Measurements from ENCODE around the gene PCSK5. TPM values are rescaled to one million over a fixed set of nuclear protein-coding genes. Genes with fewer than 3 reads are reported as not detected.

PCSK5 gene
- total and polyA plus RNA-seq, 3 experiments from 2014 or later, result 1.6 to 1.9 (median 1.8) TPM

DNA sequence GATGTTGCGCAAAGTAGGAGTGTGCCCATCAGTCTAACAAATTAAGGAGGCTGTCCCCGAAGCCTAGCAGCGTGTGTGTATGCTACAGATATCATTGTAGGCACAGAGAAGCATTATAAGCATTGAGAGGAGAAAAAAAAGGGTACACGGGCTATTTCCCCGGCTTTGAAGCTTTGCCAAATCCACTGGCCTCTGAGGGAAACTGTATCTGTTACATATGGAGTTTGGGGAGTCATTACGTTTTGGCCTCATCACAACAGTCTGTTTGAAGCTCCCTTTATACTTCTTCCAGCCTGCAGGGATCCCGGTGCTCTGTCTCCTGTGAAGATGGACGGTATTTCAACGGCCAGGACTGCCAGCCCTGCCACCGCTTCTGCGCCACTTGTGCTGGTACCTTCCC lies 297.8 kb downstream of the PCSK5 start:
- CTCF ChIA-PET, result no interaction called here
- Histone ChIP-seq H3K4me3 (ENCODE audit: low read length) (no peak overlapping the region), H3K4me1 (ENCODE audit: insufficient read depth, low read length) (no peaks in the 10 kb centered on the region), H3K27ac (ENCODE audit: low read depth, low read length) (no peak overlapping the region), H3K36me3 (ENCODE audit: insufficient read depth, low read length) (no peaks in the 10 kb centered on the region), H3K9me3 (ENCODE audit: low read length) (no peaks in the 10 kb centered on the region), H3K27me3 (ENCODE audit: insufficient read depth, low read length, poor library complexity, severe bottlenecking) (no peaks in the 10 kb centered on the region)
- POLR2A ChIA-PET, result no interaction called here
- Mint-ChIP-seq H3K9me3 (no peaks in the 10 kb centered on the region), H3K27me3 (no peaks in the 10 kb centered on the region), H3K27ac (no peak overlapping the region), H3K36me3 (peaks cover 7 to 25% (median 10%) of the 10 kb centered on the region in 3 donors), H3K4me3 (no peak overlapping the region), H3K4me1 (no peaks in the 10 kb centered on the region)
- no peak for DNase-seq

DNA sequence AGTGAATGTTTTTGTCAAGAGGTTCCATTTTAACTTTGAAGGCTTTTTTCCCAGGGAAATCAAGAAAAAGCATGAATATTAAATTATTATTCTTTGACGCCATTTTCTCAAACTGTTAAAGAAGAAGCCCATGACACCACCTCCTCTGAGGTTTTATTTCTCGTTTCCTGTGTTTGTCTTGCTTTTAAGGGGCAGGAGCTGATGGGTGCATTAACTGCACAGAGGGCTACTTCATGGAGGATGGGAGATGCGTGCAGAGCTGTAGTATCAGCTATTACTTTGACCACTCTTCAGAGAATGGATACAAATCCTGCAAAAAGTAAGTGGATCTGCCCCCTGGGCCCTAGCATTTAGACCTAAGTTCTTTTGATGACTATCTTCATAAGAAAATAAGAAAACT lies 298.4 kb downstream of the PCSK5 start:
- DNase-seq, result no peak
- H3K27ac Mint-ChIP-seq, result no peak overlapping the region
- Histone ChIP-seq H3K9me3 (ENCODE audit: low read length) (no peaks in the 10 kb centered on the region), H3K4me3 (ENCODE audit: low read length) (no peak overlapping the region), H3K27ac (ENCODE audit: low read depth, low read length) (no peak overlapping the region), H3K36me3 (ENCODE audit: insufficient read depth, low read length) (no peaks in the 10 kb centered on the region), H3K4me1 (ENCODE audit: insufficient read depth, low read length) (no peaks in the 10 kb centered on the region), H3K27me3 (ENCODE audit: insufficient read depth, low read length, poor library complexity, severe bottlenecking) (no peaks in the 10 kb centered on the region)
- no peaks in the 10 kb centered on the region for H3K4me1 Mint-ChIP-seq
- no peaks in the 10 kb centered on the region for H3K27me3 Mint-ChIP-seq
- H3K36me3 Mint-ChIP-seq, result peaks cover 7 to 25% (median 10%) of the 10 kb centered on the region in 3 donors
- H3K9me3 Mint-ChIP-seq, result no peaks in the 10 kb centered on the region
- ChIA-PET CTCF (no interaction called here), POLR2A (no interaction called here)
- H3K4me3 Mint-ChIP-seq, result no peak overlapping the region

DNA sequence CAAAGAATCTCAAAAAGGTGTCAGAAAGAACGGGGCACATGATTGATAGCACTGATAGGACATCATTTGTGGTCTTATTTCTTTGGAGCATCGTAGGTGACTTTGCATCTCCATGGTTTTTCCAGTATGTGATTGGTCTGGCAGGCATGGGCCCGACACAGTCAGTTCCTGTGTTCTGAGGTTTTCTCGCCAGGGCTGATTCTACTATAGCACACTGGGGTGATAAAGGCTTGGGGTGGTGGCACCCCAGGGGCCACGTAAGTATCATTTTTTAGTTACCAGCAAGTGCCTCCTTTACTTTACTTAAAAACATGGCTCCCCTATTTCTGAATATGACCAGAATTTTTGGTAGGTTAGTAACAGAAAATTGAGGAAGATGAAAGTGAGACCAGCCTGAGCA lies 301.0 kb downstream of the PCSK5 start:
- Mint-ChIP-seq H3K27me3 (no peaks in the 10 kb centered on the region), H3K4me1 (no peaks in the 10 kb centered on the region), H3K27ac (no peak overlapping the region), H3K36me3 (peaks cover 7 to 19% (median 8%) of the 10 kb centered on the region in 3 donors), H3K4me3 (no peak overlapping the region), H3K9me3 (peaks cover 0 to 2% (median 0%) of the 10 kb centered on the region in 5 donors)
- H3K4me3 ChIP-seq (ENCODE audit: low read length), result no peak overlapping the region
- CTCF ChIA-PET, result no interaction called here
- no peak overlapping the region for H3K27ac ChIP-seq (ENCODE audit: low read depth, low read length)
- DNase-seq, result no peak
- H3K27me3 ChIP-seq (ENCODE audit: insufficient read depth, low read length, poor library complexity, severe bottlenecking), result no peaks in the 10 kb centered on the region
- H3K9me3 ChIP-seq (ENCODE audit: low read length), result no peaks in the 10 kb centered on the region
- no peaks in the 10 kb centered on the region for H3K4me1 ChIP-seq (ENCODE audit: insufficient read depth, low read length)
- H3K36me3 ChIP-seq (ENCODE audit: insufficient read depth, low read length), result no peaks in the 10 kb centered on the region
- POLR2A ChIA-PET, result interaction anchor here (0.7 kb wide), 1 partner anchor 69 kb away, joined by 9 read pairs; no protein-coding TSS in a partner anchor

DNA sequence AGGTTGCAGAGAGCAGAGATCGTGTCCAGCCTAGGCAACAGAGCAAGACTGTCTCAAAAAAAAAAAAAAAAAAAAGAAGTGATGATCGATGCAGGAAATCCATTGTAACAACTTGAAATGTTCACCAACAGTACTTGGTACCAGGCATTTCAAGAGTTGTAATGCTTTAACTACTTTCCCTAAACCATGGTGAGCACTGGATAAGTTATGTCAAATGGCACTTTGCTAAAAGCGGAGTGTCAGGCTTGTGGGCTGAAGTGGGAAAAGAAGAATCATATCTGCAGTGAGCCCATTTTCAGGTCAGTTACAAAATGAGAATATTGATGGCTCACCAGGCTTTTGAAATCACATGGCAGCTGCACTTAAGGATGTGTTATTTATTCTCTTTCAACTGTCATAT lies 301.5 kb downstream of the PCSK5 start:
- H3K27me3 Mint-ChIP-seq, result no peaks in the 10 kb centered on the region
- no peaks in the 10 kb centered on the region for H3K4me1 ChIP-seq (ENCODE audit: insufficient read depth, low read length)
- no peak overlapping the region for H3K27ac Mint-ChIP-seq
- H3K9me3 Mint-ChIP-seq, result peaks cover 0 to 2% (median 0%) of the 10 kb centered on the region in 5 donors
- no peaks in the 10 kb centered on the region for H3K9me3 ChIP-seq (ENCODE audit: low read length)
- H3K27me3 ChIP-seq (ENCODE audit: insufficient read depth, low read length, poor library complexity, severe bottlenecking), result no peaks in the 10 kb centered on the region
- H3K36me3 Mint-ChIP-seq, result peaks cover 7 to 19% (median 8%) of the 10 kb centered on the region in 3 donors
- no peak overlapping the region for H3K27ac ChIP-seq (ENCODE audit: low read depth, low read length)
- no peaks in the 10 kb centered on the region for H3K4me1 Mint-ChIP-seq
- ChIA-PET CTCF (no interaction called here), POLR2A (interaction anchor here (0.7 kb wide), 1 partner anchor 69 kb away, joined by 9 read pairs; no protein-coding TSS in a partner anchor)
- no peaks in the 10 kb centered on the region for H3K36me3 ChIP-seq (ENCODE audit: insufficient read depth, low read length)
- no peak overlapping the region for H3K4me3 ChIP-seq (ENCODE audit: low read length)
- no peak for DNase-seq
- H3K4me3 Mint-ChIP-seq, result no peak overlapping the region

DNA sequence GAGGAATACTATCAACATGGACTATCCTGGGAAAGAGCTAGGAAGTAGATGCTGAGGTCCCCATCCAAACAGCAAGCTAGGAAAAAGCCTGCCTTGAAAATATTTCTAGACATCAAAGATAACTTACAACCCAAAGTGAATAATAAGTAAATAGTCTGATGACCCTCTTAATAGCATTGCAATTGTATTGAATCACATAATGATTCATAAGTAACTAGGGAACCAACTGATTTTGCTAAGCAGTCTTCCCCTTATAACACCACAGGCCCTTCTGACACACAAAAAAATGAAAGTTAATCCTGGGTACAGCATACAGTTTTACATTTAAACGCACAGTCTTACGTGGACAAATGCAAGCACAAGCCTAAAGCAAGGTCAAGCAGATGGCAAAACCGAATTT lies 304.4 kb downstream of the PCSK5 start:
- no peaks in the 10 kb centered on the region for H3K27me3 ChIP-seq (ENCODE audit: insufficient read depth, low read length, poor library complexity, severe bottlenecking)
- no peak overlapping the region for H3K4me3 Mint-ChIP-seq
- H3K36me3 Mint-ChIP-seq, result peaks cover 0 to 13% (median 5%) of the 10 kb centered on the region in 3 donors
- H3K4me1 ChIP-seq (ENCODE audit: insufficient read depth, low read length), result no peaks in the 10 kb centered on the region
- H3K36me3 ChIP-seq (ENCODE audit: insufficient read depth, low read length), result no peaks in the 10 kb centered on the region
- H3K4me1 Mint-ChIP-seq, result no peaks in the 10 kb centered on the region
- no peak for DNase-seq
- CTCF ChIA-PET, result no interaction called here
- no peak overlapping the region for H3K4me3 ChIP-seq (ENCODE audit: low read length)
- H3K27me3 Mint-ChIP-seq, result no peaks in the 10 kb centered on the region
- H3K27ac ChIP-seq (ENCODE audit: low read depth, low read length), result no peak overlapping the region
- H3K9me3 Mint-ChIP-seq, result peaks cover 0 to 2% (median 0%) of the 10 kb centered on the region in 5 donors
- H3K27ac Mint-ChIP-seq, result no peak overlapping the region
- H3K9me3 ChIP-seq (ENCODE audit: low read length), result no peaks in the 10 kb centered on the region
- POLR2A ChIA-PET, result no interaction called here

DNA sequence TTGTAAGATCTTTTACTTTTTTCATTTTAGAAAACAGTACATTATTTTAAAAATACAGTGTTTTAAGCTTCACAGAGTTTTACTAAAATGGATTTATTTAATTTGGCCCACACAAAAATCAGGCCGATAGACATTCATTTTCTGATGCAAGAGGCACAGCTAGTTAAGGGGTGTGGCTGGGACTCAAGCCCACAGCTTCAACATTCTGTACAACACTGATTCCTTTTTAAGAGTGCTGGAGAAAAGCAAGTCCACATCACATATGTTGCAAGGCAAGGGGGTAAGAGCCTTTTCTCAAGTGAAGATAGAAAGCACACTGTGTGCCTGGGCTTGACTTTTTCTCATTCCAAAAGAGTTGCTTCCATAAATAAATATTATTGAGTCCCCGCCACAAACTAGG lies 307.9 kb downstream of the PCSK5 start:
- Histone ChIP-seq H3K9me3 (ENCODE audit: low read length) (no peaks in the 10 kb centered on the region), H3K36me3 (ENCODE audit: insufficient read depth, low read length) (no peaks in the 10 kb centered on the region), H3K4me1 (ENCODE audit: insufficient read depth, low read length) (no peaks in the 10 kb centered on the region), H3K4me3 (ENCODE audit: low read length) (no peak overlapping the region), H3K27me3 (ENCODE audit: insufficient read depth, low read length, poor library complexity, severe bottlenecking) (no peaks in the 10 kb centered on the region), H3K27ac (ENCODE audit: low read depth, low read length) (no peak overlapping the region)
- POLR2A ChIA-PET, result no interaction called here
- Mint-ChIP-seq H3K4me1 (no peaks in the 10 kb centered on the region), H3K36me3 (peaks cover 0 to 2% (median 0%) of the 10 kb centered on the region in 3 donors), H3K27ac (no peak overlapping the region), H3K4me3 (no peak overlapping the region), H3K9me3 (peaks cover 0 to 2% (median 0%) of the 10 kb centered on the region in 5 donors), H3K27me3 (peaks cover 0 to 2% of the 10 kb centered on the region in 2 donors)
- no peak for DNase-seq
- CTCF ChIA-PET, result no interaction called here

DNA sequence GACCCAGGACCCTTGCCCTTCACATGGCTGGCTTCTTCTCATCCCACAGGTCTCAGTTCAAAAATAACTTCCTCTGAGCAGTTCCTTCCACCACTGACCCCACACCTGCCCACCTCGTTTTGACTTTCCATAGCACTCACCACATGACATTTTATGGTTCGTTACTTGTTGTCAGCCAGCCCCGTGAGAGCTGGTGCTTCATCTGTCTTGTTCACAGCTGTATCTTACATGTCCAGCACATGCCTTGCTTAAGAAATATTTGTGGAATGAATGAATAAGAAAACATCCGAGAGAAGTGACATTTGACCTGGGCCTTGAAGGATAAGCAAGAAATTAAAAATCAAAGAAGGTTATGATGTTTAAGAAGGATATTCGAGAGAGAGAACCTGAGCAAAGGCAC lies 309.8 kb downstream of the PCSK5 start:
- Mint-ChIP-seq H3K9me3 (peaks cover 0 to 4% (median 0%) of the 10 kb centered on the region in 5 donors), H3K27ac (no peak overlapping the region), H3K27me3 (peaks cover 0 to 2% of the 10 kb centered on the region in 2 donors), H3K4me3 (no peak overlapping the region), H3K36me3 (no peaks in the 10 kb centered on the region), H3K4me1 (no peaks in the 10 kb centered on the region)
- no peak overlapping the region for H3K4me3 ChIP-seq (ENCODE audit: low read length)
- H3K4me1 ChIP-seq (ENCODE audit: insufficient read depth, low read length), result no peaks in the 10 kb centered on the region
- no peak overlapping the region for H3K27ac ChIP-seq (ENCODE audit: low read depth, low read length)
- POLR2A ChIA-PET, result no interaction called here
- no peak for DNase-seq
- CTCF ChIA-PET, result no interaction called here
- no peaks in the 10 kb centered on the region for H3K36me3 ChIP-seq (ENCODE audit: insufficient read depth, low read length)
- H3K9me3 ChIP-seq (ENCODE audit: low read length), result no peaks in the 10 kb centered on the region
- H3K27me3 ChIP-seq (ENCODE audit: insufficient read depth, low read length, poor library complexity, severe bottlenecking), result no peaks in the 10 kb centered on the region

DNA sequence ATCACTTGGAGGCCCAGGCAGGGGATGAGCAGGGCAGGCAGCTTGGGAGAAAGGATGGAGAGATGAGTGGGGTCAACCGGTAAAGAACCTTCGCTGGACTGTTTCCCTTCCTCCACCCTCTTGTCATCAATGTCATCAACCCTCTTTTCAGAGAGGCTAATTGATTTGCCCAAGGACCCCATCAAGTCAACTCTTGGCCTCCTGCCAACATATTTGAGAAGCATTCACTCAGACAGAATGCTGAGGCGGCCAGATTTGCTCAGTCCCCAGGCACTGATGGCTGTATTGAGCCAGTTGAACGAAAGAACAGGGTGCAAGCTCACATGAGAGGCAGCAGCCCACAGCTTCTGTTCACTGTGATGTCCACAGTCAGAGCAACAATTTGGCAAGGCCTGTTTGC lies 310.3 kb downstream of the PCSK5 start:
- no peak overlapping the region for H3K4me3 ChIP-seq (ENCODE audit: low read length)
- no peaks in the 10 kb centered on the region for H3K9me3 ChIP-seq (ENCODE audit: low read length)
- ChIA-PET POLR2A (no interaction called here), CTCF (no interaction called here)
- H3K27me3 Mint-ChIP-seq, result peaks cover 0 to 2% of the 10 kb centered on the region in 2 donors
- no peaks in the 10 kb centered on the region for H3K4me1 ChIP-seq (ENCODE audit: insufficient read depth, low read length)
- H3K27ac ChIP-seq (ENCODE audit: low read depth, low read length), result no peak overlapping the region
- no peak overlapping the region for H3K27ac Mint-ChIP-seq
- no peaks in the 10 kb centered on the region for H3K4me1 Mint-ChIP-seq
- no peak for DNase-seq
- no peaks in the 10 kb centered on the region for H3K27me3 ChIP-seq (ENCODE audit: insufficient read depth, low read length, poor library complexity, severe bottlenecking)
- H3K4me3 Mint-ChIP-seq, result no peak overlapping the region
- H3K9me3 Mint-ChIP-seq, result peaks cover 0 to 4% (median 0%) of the 10 kb centered on the region in 5 donors
- no peaks in the 10 kb centered on the region for H3K36me3 ChIP-seq (ENCODE audit: insufficient read depth, low read length)
- H3K36me3 Mint-ChIP-seq, result no peaks in the 10 kb centered on the region

DNA sequence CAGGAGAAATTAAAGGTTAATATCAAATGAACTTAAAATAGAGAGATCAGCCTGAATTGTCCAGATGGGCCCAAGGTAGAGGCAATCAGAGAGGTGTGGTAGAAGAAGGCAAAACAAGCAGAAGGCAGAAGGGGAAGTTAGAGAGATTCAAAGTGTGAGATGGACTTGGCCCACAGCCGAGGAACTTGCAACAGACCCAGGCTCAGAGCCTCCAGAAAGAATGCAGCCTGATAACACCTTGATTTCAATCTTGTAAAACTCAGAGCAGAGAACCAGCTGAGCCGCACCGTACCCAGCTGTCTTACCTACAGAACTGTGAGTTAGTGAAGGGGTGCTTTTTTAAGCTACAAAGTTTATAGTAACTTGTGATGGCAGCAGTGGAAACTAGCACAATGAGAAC lies 312.9 kb downstream of the PCSK5 start:
- ChIA-PET POLR2A (no interaction called here), CTCF (no interaction called here)
- no peak overlapping the region for H3K27ac Mint-ChIP-seq
- H3K4me1 Mint-ChIP-seq, result no peaks in the 10 kb centered on the region
- Histone ChIP-seq H3K9me3 (ENCODE audit: low read length) (no peaks in the 10 kb centered on the region), H3K4me1 (ENCODE audit: insufficient read depth, low read length) (no peaks in the 10 kb centered on the region), H3K27ac (ENCODE audit: low read depth, low read length) (no peak overlapping the region), H3K36me3 (ENCODE audit: insufficient read depth, low read length) (no peaks in the 10 kb centered on the region), H3K27me3 (ENCODE audit: insufficient read depth, low read length, poor library complexity, severe bottlenecking) (no peaks in the 10 kb centered on the region), H3K4me3 (ENCODE audit: low read length) (no peak overlapping the region)
- DNase-seq, result no peak
- H3K27me3 Mint-ChIP-seq, result peaks cover 0 to 2% of the 10 kb centered on the region in 2 donors
- no peaks in the 10 kb centered on the region for H3K36me3 Mint-ChIP-seq
- H3K9me3 Mint-ChIP-seq, result peaks cover 0 to 4% (median 0%) of the 10 kb centered on the region in 5 donors
- H3K4me3 Mint-ChIP-seq, result no peak overlapping the region
